Esophagus muscularis mucosa (tissue), 4 donors: ENCODE results near the gene CNGB1. TPM values are rescaled to one million over a fixed set of nuclear protein-coding genes. Genes with fewer than 3 reads are reported as not detected.

Experiments
- DNase-seq: peaks from one replicate; pipeline ENCODE4 v3.0.0-alpha.2; 2017; ENCODE audit errors: extremely low spot score
- H3K27ac ChIP-seq, 4 donors: fragments of 200-600 bp; sonication (generic); replicated peaks in 1 of 4; 1 replicate in 3 of 4; 2 replicates in 1 of 4; pipeline ENCODE4 v1.5.1; 2016 to 2019; ENCODE audit warnings: mild to moderate bottlenecking in 1 of 4
- H3K27me3 ChIP-seq, 4 donors: fragments of 200-600 bp; sonication (generic); one replicate each; pipeline versions ENCODE4 v1.5.1 to v1.6.0; 2016 to 2019
- H3K36me3 ChIP-seq, 4 donors: fragments of 200-600 bp; sonication (generic); one replicate each; pipeline ENCODE4 v1.5.1; 2016 to 2019
- H3K4me1 ChIP-seq, 4 donors: fragments of 200-600 bp; sonication (generic); one replicate each; pipeline ENCODE4 v1.5.1; 2016 to 2019
- H3K4me3 ChIP-seq, 4 donors: fragments of 200-600 bp; sonication (generic); 1 replicate in 2 of 4; 2 replicates in 2 of 4; pipeline ENCODE4 v1.5.1; 2016 to 2019; ENCODE audit warnings: mild to moderate bottlenecking in 4 of 4, moderate library complexity in 1 of 4
- H3K9me3 ChIP-seq, 4 donors: fragments of 200-600 bp; sonication (generic); 1 replicate in 3 of 4; 2 replicates in 1 of 4; pipeline ENCODE4 v1.5.1; 2016 to 2019
- EP300 ChIP-seq: sonication (generic); formaldehyde crosslinking; IDR thresholded peaks from one replicate; pipeline ENCODE4 v1.6.1; 2017; ENCODE audit warnings: antibody characterized with exemption
- POLR2A ChIP-seq: fragments of 450-650 bp; IDR thresholded peaks from one replicate; pipeline ENCODE4 v1.6.1; 2017; ENCODE audit warnings: antibody characterized with exemption, moderate library complexity, mild to moderate bottlenecking, low read depth
- POLR2AphosphoS5 ChIP-seq, 2 donors: sonication (generic); formaldehyde crosslinking; IDR thresholded peaks; one replicate each; pipeline ENCODE4 v1.6.1; 2017; ENCODE audit warnings: antibody characterized with exemption in 2 of 2
- WGBS: methylation state at CpG from one replicate; pipeline ENCODE4 v1.1.5; 2018; 5-methylcytosine and 5-hydroxymethylcytosine counted together
- intact Hi-C: fragments of 100-400 bp; cut with DNase I; formaldehyde crosslinking; loops from one replicate; pipeline ENCODE4 v1.15.1; 2023
- total RNA-seq, 4 donors: library from RNA; depleted of rRNA; stranded (reverse); fragments of >200 nt; gene quantifications; one replicate each; pipeline versions ENCODE4 v1.1.0 to v1.2.1, GENCODE V29; 2016
- TF ChIP-seq, protein P1 (sequence below), 3 experiments: fragments of 200-600 bp in 2 of 3; fragments of 450-650 bp in 1 of 3; sonication (generic) in 2 of 3; IDR thresholded peaks; one replicate each; pipeline ENCODE4 v1.5.1; 2017 to 2019; ENCODE audit warnings: antibody characterized with exemption in 3 of 3, mild to moderate bottlenecking in 2 of 3, moderate library complexity in 1 of 3

Gene CNGB1
- total RNA-seq, 4 donors from 2014 or later: under 0.01 to 0.97 (median 0.31) TPM

- Histone ChIP-seq H3K27ac (no peak overlapping the region), H3K4me1 (no peaks in the 10 kb centered on the region), H3K27me3 (no peaks in the 10 kb centered on the region), H3K4me3 (no peak overlapping the region), H3K36me3 (no peaks in the 10 kb centered on the region), H3K9me3 (no peaks in the 10 kb centered on the region)
- no peak for TF ChIP-seq POLR2AphosphoS5 (IDR thresholded peaks at IDR 0.05)
- TF ChIP-seq, protein P1, sequence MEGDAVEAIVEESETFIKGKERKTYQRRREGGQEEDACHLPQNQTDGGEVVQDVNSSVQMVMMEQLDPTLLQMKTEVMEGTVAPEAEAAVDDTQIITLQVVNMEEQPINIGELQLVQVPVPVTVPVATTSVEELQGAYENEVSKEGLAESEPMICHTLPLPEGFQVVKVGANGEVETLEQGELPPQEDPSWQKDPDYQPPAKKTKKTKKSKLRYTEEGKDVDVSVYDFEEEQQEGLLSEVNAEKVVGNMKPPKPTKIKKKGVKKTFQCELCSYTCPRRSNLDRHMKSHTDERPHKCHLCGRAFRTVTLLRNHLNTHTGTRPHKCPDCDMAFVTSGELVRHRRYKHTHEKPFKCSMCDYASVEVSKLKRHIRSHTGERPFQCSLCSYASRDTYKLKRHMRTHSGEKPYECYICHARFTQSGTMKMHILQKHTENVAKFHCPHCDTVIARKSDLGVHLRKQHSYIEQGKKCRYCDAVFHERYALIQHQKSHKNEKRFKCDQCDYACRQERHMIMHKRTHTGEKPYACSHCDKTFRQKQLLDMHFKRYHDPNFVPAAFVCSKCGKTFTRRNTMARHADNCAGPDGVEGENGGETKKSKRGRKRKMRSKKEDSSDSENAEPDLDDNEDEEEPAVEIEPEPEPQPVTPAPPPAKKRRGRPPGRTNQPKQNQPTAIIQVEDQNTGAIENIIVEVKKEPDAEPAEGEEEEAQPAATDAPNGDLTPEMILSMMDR (IDR thresholded peaks at IDR 0.05): no peak
- no peak for TF ChIP-seq POLR2A
- no peak for TF ChIP-seq EP300
- WGBS: 71% methylated on average over 5 of the region's 6 CpGs
- no peak for DNase-seq
- intact Hi-C loops: no loop called here
Observed at GRCh38 chr16:57958544-57958943, 12.4 kb downstream of the CNGB1 start.

DNA sequence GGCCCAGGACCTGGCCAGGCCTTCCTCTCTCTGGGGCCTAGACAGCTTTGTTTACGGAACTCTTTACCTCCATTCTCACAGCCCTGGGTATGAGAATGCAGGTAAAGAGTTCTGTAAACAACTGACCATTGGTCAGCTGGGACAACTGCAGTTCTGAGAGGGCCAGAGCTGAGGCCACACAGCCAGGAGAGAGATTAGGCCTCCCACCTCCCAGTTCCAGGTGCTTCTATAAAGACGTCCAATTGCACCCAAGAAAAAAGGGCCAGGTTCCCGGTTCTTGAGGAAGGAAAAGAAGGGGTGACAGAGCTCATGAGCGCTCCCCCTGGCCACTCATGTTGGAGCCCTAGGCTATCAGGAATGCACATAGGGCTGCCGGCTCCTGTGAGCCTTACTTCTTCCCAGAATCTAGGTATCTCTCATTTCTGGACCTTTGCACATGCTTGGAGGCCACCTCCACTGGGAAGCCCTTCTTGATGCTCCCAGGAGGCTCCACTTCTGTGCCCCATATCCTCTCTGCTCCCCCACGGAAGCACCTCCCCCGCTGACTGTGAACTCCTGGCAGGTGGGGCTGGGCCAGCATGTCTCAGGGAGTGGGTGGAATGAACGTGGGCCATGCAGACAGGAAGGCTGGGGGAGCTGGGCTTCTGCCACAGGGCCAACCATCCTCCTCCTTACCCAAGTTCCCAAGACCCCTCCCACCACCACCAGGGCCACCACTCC lies 13.1 kb downstream of the CNGB1 start:
- Histone ChIP-seq H3K9me3 (no peaks in the 10 kb centered on the region), H3K4me1 (no peaks in the 10 kb centered on the region), H3K27me3 (no peaks in the 10 kb centered on the region), H3K36me3 (no peaks in the 10 kb centered on the region), H3K4me3 (no peak overlapping the region), H3K27ac (no peak overlapping the region)
- WGBS: 88% methylated on average over 7 of the region's 8 CpGs
- intact Hi-C loops: no loop called here
- no peak for DNase-seq
- TF ChIP-seq EP300 (no peak), POLR2AphosphoS5 (IDR thresholded peaks at IDR 0.05) (no peak)

GRCh38 chr16:57956924-57957672 lies 13.8 kb downstream of the CNGB1 start:
- Histone ChIP-seq H3K27ac (no peak overlapping the region), H3K4me3 (no peak overlapping the region), H3K36me3 (no peaks in the 10 kb centered on the region), H3K9me3 (no peaks in the 10 kb centered on the region), H3K27me3 (no peaks in the 10 kb centered on the region), H3K4me1 (no peaks in the 10 kb centered on the region)
- DNase-seq: no peak
- intact Hi-C loops: no loop called here
- TF ChIP-seq, protein P1 (IDR thresholded peaks at IDR 0.05): no peak
- TF ChIP-seq POLR2AphosphoS5 (IDR thresholded peaks at IDR 0.05) (no peak), EP300 (no peak), POLR2A (no peak)
- 65% methylated on average over 8 of the region's 8 CpGs for WGBS

DNA sequence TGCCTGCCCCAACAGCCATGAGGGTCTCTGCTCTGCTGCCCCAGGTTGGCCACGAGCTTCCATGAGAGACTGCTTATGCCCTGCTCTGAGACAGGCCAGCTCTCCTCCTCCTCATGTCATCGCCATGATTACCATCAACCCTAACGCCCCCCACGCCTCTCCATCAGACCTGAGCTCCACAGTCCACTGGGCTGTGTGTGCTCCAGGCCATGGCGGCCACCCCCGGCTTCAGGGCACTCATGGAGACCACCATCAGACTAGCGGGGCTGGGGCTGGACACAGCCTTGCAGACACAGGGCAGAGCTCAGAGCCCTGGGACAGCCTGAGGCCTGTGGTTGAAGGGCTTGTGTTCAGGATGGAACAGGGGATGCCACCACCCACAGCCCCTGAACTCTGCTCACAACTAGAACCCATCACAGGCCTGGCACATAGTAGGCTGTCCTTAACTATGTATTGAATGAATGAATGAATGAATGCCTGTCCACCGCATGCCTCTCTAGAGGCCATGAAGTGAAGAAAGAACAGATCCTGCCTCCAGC lies 14.6 kb downstream of the CNGB1 start:
- 92% methylated on average over 8 of the region's 8 CpGs for WGBS
- H3K27ac ChIP-seq: no peak overlapping the region
- DNase-seq: no peak

More for the DNA sequence above, 14.6 kb downstream of the CNGB1 start:
- TF ChIP-seq EP300 (no peak), POLR2A (no peak), POLR2AphosphoS5 (IDR thresholded peaks at IDR 0.05) (no peak)
- TF ChIP-seq, protein P1 (IDR thresholded peaks at IDR 0.05): no peak
- Histone ChIP-seq H3K4me1 (no peaks in the 10 kb centered on the region), H3K4me3 (no peak overlapping the region), H3K9me3 (no peaks in the 10 kb centered on the region), H3K27me3 (peaks cover 0 to 5% (median 0%) of the 10 kb centered on the region in 4 donors), H3K36me3 (no peaks in the 10 kb centered on the region)
- intact Hi-C loops: no loop called here
